ENCODE measurements around the gene UPK1A. TPM values are rescaled to one million over a fixed set of nuclear protein-coding genes. Genes with fewer than 3 reads are reported as not detected.

The UPK1A gene
- total and polyA plus RNA-seq, 9 of the 15 experiments (the other 6 are each of a cell fraction or from before 2014, with no cell fraction given): 0.06 to 0.13 TPM; not detected in 7

DNA sequence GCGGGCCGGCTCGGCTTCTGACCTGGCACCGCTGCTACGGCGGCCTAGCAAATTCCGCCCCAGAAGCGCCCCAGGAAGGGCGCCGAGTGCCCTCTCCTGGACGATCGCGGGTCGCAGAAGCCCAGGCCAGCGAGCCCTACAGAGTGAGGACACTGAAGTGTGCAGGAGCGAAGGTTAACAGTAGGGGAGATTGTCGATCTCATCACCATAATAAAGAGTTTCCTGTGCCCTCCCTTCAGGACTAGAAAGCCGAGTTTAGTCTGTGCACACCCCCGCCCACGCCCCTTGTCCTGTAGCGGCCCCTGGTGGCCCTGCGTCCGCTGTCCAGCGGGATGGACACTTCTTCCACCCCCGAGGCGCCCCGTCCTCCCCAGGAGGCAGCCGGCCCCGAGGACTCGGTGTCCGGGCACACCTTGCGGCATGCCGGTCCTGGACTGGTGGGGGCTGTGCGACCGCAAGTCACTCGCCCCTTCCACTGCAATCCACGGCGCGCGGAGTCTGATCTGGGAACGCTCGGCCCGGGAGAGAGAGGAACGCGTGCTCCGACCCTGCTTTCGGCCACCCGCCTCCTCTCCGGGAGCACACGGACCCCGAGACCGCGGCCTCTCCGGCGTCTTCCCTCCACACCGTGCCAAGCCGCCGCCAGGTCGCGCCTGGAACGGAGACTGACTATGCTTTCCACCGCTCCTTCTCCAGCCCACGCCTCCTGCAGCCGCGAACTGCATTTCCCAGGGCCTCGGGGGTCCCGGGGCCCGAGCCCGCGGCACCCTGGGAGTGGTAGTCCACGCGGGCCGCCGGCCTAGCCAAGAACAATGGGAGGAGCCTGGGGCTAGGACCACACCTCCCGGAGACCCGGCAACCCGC is 50.7 kb downstream of the UPK1A start (continued):
- TF ChIP-seq ETS2 (tag; IDR thresholded peaks at IDR 0.05; ENCODE audit: borderline replicate concordance, poor library complexity, severe bottlenecking) (no peak), ZNF77 (CRISPR knock-in tag; IDR thresholded peaks at IDR 0.05) (no peak), HDAC1 (IDR thresholded peaks at IDR 0.05) (peak in 1 of 2 experiments; percentile 82; a peak in 1 of 4 replicates), RBBP5 (IDR thresholded peaks at IDR 0.05; ENCODE audit: borderline replicate concordance, insufficient read depth, low read length, poor library complexity, severe bottlenecking) (no peak), SREBF2 (CRISPR knock-in tag; IDR thresholded peaks at IDR 0.05) (no peak), SMARCE1 (IDR thresholded peaks at IDR 0.05) (peak; percentile 63), MTA3 (IDR thresholded peaks at IDR 0.05; ENCODE audit: borderline replicate concordance) (peak; percentile 63; the same call in 1 of the 2 replicates), U2AF1 (optimal IDR thresholded peaks at IDR 0.05; ENCODE audit: low read depth, low read length) (peak; percentile 66), MEIS2 (IDR thresholded peaks at IDR 0.05; ENCODE audit: partially characterized antibody) (no peak), TEAD2 (tag; IDR thresholded peaks at IDR 0.05) (no peak), NRF1 (conservative IDR thresholded peaks at IDR 0.05 in 1 of 2, IDR thresholded peaks at IDR 0.05 in 1 of 2) (peak; percentile 33 to 61; a peak in 3 of 4 replicates), CBX8 (IDR thresholded peaks at IDR 0.05; ENCODE audit: borderline replicate concordance, extremely low read depth, low read depth, low read length, poor library complexity, severe bottlenecking) (no peak)
- TF ChIP-seq, protein P1, sequence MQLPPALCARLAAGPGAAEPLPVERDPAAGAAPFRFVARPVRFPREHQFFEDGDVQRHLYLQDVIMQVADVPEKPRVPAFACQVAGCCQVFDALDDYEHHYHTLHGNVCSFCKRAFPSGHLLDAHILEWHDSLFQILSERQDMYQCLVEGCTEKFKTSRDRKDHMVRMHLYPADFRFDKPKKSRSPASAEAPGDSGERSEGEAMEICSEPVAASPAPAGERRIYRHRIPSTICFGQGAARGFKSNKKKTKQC (CRISPR knock-in tag; IDR thresholded peaks at IDR 0.05): peak; percentile 82
- TF ChIP-seq, protein P2, sequence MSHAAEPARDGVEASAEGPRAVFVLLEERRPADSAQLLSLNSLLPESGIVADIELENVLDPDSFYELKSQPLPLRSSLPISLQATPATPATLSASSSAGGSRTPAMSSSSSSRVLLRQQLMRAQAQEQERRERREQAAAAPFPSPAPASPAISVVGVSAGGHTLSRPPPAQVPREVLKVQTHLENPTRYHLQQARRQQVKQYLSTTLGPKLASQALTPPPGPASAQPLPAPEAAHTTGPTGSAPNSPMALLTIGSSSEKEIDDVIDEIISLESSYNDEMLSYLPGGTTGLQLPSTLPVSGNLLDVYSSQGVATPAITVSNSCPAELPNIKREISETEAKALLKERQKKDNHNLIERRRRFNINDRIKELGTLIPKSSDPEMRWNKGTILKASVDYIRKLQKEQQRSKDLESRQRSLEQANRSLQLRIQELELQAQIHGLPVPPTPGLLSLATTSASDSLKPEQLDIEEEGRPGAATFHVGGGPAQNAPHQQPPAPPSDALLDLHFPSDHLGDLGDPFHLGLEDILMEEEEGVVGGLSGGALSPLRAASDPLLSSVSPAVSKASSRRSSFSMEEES (CRISPR knock-in tag; IDR thresholded peaks at IDR 0.05): no peak
- TF ChIP-seq, protein P3, sequence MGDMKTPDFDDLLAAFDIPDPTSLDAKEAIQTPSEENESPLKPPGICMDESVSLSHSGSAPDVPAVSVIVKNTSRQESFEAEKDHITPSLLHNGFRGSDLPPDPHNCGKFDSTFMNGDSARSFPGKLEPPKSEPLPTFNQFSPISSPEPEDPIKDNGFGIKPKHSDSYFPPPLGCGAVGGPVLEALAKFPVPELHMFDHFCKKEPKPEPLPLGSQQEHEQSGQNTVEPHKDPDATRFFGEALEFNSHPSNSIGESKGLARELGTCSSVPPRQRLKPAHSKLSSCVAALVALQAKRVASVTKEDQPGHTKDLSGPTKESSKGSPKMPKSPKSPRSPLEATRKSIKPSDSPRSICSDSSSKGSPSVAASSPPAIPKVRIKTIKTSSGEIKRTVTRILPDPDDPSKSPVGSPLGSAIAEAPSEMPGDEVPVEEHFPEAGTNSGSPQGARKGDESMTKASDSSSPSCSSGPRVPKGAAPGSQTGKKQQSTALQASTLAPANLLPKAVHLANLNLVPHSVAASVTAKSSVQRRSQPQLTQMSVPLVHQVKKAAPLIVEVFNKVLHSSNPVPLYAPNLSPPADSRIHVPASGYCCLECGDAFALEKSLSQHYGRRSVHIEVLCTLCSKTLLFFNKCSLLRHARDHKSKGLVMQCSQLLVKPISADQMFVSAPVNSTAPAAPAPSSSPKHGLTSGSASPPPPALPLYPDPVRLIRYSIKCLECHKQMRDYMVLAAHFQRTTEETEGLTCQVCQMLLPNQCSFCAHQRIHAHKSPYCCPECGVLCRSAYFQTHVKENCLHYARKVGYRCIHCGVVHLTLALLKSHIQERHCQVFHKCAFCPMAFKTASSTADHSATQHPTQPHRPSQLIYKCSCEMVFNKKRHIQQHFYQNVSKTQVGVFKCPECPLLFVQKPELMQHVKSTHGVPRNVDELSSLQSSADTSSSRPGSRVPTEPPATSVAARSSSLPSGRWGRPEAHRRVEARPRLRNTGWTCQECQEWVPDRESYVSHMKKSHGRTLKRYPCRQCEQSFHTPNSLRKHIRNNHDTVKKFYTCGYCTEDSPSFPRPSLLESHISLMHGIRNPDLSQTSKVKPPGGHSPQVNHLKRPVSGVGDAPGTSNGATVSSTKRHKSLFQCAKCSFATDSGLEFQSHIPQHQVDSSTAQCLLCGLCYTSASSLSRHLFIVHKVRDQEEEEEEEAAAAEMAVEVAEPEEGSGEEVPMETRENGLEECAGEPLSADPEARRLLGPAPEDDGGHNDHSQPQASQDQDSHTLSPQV (IDR thresholded peaks at IDR 0.05): peak; percentile 18; the same call in 1 of the 2 replicates
- TF ChIP-seq, protein P4, sequence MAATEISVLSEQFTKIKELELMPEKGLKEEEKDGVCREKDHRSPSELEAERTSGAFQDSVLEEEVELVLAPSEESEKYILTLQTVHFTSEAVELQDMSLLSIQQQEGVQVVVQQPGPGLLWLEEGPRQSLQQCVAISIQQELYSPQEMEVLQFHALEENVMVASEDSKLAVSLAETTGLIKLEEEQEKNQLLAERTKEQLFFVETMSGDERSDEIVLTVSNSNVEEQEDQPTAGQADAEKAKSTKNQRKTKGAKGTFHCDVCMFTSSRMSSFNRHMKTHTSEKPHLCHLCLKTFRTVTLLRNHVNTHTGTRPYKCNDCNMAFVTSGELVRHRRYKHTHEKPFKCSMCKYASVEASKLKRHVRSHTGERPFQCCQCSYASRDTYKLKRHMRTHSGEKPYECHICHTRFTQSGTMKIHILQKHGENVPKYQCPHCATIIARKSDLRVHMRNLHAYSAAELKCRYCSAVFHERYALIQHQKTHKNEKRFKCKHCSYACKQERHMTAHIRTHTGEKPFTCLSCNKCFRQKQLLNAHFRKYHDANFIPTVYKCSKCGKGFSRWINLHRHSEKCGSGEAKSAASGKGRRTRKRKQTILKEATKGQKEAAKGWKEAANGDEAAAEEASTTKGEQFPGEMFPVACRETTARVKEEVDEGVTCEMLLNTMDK (IDR thresholded peaks at IDR 0.05; ENCODE audit: borderline replicate concordance, insufficient read depth, low read depth, low read length, poor library complexity, severe bottlenecking): peak; percentile 81

Data from K562 (cell line).